Smooth muscle cell (in vitro differentiated cells): Measurements from ENCODE around the gene THAP7. TPM values are rescaled to one million over a fixed set of nuclear protein-coding genes. Genes with fewer than 3 reads are reported as not detected.

Experiments
- DNase-seq: peaks from one replicate; lab custom pipeline; 2025; ENCODE audit not compliant: unreplicated experiment; lab: John Stamatoyannopoulos, UW
- H2AFZ ChIP-seq: fragments of 200-600 bp; sonication (generic); 2 replicates; pipeline ENCODE4 v1.6.0; 2016; ENCODE audit warnings: antibody characterized with exemption, low read depth, mild to moderate bottlenecking
- H3F3A ChIP-seq: fragments of 200-600 bp; sonication (generic); 2 replicates; pipeline ENCODE4 v1.6.0; 2017; ENCODE audit warnings: antibody characterized with exemption, low read depth
- H3K27ac ChIP-seq: fragments of 200-600 bp; sonication (generic); 2 replicates; pipeline ENCODE4 v1.5.1; 2016; ENCODE audit warnings: low read depth, mild to moderate bottlenecking
- H3K27me3 ChIP-seq: fragments of 200-600 bp; sonication (generic); 2 replicates; pipeline ENCODE4 v1.6.1; 2016; ENCODE audit warnings: low read depth, mild to moderate bottlenecking
- H3K36me3 ChIP-seq: fragments of 200-600 bp; sonication (generic); 2 replicates; pipeline ENCODE4 v1.5.1; 2016; ENCODE audit warnings: low read depth
- H3K4me1 ChIP-seq: fragments of 200-600 bp; sonication (generic); 2 replicates; pipeline ENCODE4 v1.5.1; 2016; ENCODE audit warnings: low read depth
- H3K4me2 ChIP-seq: fragments of 200-600 bp; sonication (generic); 2 replicates; pipeline ENCODE4 v1.6.0; 2016; ENCODE audit warnings: mild to moderate bottlenecking
- H3K4me3 ChIP-seq: fragments of 200-600 bp; sonication (generic); 2 replicates; pipeline ENCODE4 v1.5.1; 2016; ENCODE audit warnings: mild to moderate bottlenecking
- H3K79me2 ChIP-seq: fragments of 200-600 bp; sonication (generic); 2 replicates; pipeline ENCODE4 v1.6.0; 2016; ENCODE audit warnings: low read depth, mild to moderate bottlenecking
- H3K9ac ChIP-seq: fragments of 200-600 bp; sonication (generic); 2 replicates; pipeline ENCODE4 v1.6.0; 2016; ENCODE audit warnings: low read depth
- H3K9me3 ChIP-seq: fragments of 200-600 bp; sonication (generic); replicated peaks from 2 replicates; pipeline ENCODE4 v1.5.1; 2016; ENCODE audit warnings: low read depth
- H4K20me1 ChIP-seq: fragments of 200-600 bp; sonication (generic); 2 replicates; pipeline ENCODE4 v1.6.0; 2016; ENCODE audit warnings: low read depth
- CTCF ChIP-seq: fragments of 200-600 bp; sonication (generic); IDR thresholded peaks from 2 replicates; pipeline ENCODE4 v1.5.1; 2017; ENCODE audit warnings: borderline replicate concordance, mild to moderate bottlenecking, antibody characterized with exemption; ENCODE audit not compliant: insufficient read depth, poor library complexity, severe bottlenecking
- WGBS: methylation state at CpG from one replicate; pipeline ENCODE4 v1.1.7; 2016; ENCODE audit warnings: low lambda C conversion rate; 5-methylcytosine and 5-hydroxymethylcytosine counted together
- polyA plus RNA-seq: library from polyadenylated mRNA; unstranded; fragments of >200 nt; fragmentation: Nextera tagmentation; extraction: Ambion mirVana; gene quantifications from 2 replicates; pipeline ENCODE4 v1.2.1, GENCODE V29; 2016
- total RNA-seq: library from RNA; depleted of rRNA; stranded (reverse); fragments of >200 nt; gene quantifications from 2 replicates; pipeline ENCODE4 v1.2.3, GENCODE V29; 2014

Gene THAP7
- total and polyA plus RNA-seq, 2 experiments from 2014 or later = 26.8 to 28.0 TPM

- Histone ChIP-seq H3K9ac (no peak overlapping the region), H4K20me1 (no peaks in the 10 kb centered on the region), H3K36me3 (no peaks in the 10 kb centered on the region), H3K27ac (no peak overlapping the region), H3K27me3 (no peaks in the 10 kb centered on the region), H3F3A (no peaks in the 10 kb centered on the region), H3K9me3 (no peaks in the 10 kb centered on the region), H3K4me2 (no peak overlapping the region), H2AFZ (no peak overlapping the region), H3K4me1 (peaks cover 7% of the 10 kb centered on the region), H3K79me2 (peaks cover 7% of the 10 kb centered on the region), H3K4me3 (no peak overlapping the region)
- no peak for TF ChIP-seq CTCF
- 97% methylated on average over 9 of the region's 10 CpGs for WGBS
- DNase-seq = no peak
These were observed 5.9 kb downstream of the THAP7 start for GRCh38 chr22:20996031-20996410.

GRCh38 chr22:20995329-20996030 is 6.4 kb downstream of the THAP7 start:
- no peaks in the 10 kb centered on the region for H4K20me1 ChIP-seq
- H3K4me2 ChIP-seq = no peak overlapping the region
- H3K9ac ChIP-seq = no peak overlapping the region
- no peak overlapping the region for H2AFZ ChIP-seq
- H3K79me2 ChIP-seq = peaks cover 2% of the 10 kb centered on the region
- H3K4me3 ChIP-seq = no peak overlapping the region
- no peak overlapping the region for H3K27ac ChIP-seq
- no peak for DNase-seq
- 96% methylated on average over 23 of the region's 23 CpGs for WGBS
- H3K36me3 ChIP-seq = no peaks in the 10 kb centered on the region
- H3F3A ChIP-seq = no peaks in the 10 kb centered on the region
- no peaks in the 10 kb centered on the region for H3K27me3 ChIP-seq
- H3K9me3 ChIP-seq = no peaks in the 10 kb centered on the region
- no peak for TF ChIP-seq CTCF
- peaks cover 2% of the 10 kb centered on the region for H3K4me1 ChIP-seq

GRCh38 chr22:20994902-20995241 is 7.0 kb downstream of the THAP7 start:
- WGBS = 98% methylated on average over 10 of the region's 10 CpGs
- Histone ChIP-seq H2AFZ (no peak overlapping the region), H3K27me3 (no peaks in the 10 kb centered on the region), H3K79me2 (no peaks in the 10 kb centered on the region), H3K4me2 (no peak overlapping the region), H3K4me1 (no peaks in the 10 kb centered on the region), H3K36me3 (no peaks in the 10 kb centered on the region), H3K27ac (no peak overlapping the region), H3K4me3 (no peak overlapping the region), H3F3A (no peaks in the 10 kb centered on the region), H3K9ac (no peak overlapping the region), H4K20me1 (no peaks in the 10 kb centered on the region), H3K9me3 (no peaks in the 10 kb centered on the region)
- TF ChIP-seq CTCF = no peak
- DNase-seq = no peak
